ENCODE data around the gene ARHGEF17.

DNA sequence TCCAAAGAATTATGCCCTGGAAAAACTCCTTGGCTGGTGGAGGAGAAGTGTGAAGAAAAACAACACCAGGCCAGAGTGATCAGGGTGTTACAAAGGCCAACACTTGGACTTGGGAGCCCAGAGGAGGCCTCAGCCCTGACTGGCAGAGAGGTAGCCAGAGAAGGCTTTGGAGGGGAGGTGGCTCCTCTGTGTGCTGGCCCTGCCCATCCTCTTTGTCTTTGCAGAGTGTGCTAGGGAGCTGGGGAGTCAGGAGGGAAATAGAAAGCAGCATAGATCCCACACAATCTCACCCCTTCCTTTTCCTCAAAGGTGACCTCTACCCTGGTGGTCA, 48.0 kb upstream of the ARHGEF17 start:
- TF ChIP-seq, protein P1, sequence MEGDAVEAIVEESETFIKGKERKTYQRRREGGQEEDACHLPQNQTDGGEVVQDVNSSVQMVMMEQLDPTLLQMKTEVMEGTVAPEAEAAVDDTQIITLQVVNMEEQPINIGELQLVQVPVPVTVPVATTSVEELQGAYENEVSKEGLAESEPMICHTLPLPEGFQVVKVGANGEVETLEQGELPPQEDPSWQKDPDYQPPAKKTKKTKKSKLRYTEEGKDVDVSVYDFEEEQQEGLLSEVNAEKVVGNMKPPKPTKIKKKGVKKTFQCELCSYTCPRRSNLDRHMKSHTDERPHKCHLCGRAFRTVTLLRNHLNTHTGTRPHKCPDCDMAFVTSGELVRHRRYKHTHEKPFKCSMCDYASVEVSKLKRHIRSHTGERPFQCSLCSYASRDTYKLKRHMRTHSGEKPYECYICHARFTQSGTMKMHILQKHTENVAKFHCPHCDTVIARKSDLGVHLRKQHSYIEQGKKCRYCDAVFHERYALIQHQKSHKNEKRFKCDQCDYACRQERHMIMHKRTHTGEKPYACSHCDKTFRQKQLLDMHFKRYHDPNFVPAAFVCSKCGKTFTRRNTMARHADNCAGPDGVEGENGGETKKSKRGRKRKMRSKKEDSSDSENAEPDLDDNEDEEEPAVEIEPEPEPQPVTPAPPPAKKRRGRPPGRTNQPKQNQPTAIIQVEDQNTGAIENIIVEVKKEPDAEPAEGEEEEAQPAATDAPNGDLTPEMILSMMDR (IDR thresholded peaks at IDR 0.05): no peak
- TF ChIP-seq POLR2A (IDR thresholded peaks at IDR 0.05): no peak

Data from thyroid gland (tissue), 4 donors.